ENCODE data around the gene MTRFR.
"Not testable (repeated sequence)": the region's sequence is repeated elsewhere in the genome, so short reads cannot be mapped to it uniquely, and the experiment has no call there.

GRCh38 chr12:123248129-123248528, 14.9 kb downstream of the MTRFR start:
- not testable (repeated sequence) for TF ChIP-seq EZH2 (IDR thresholded peaks at IDR 0.05; ENCODE audit: insufficient read depth, poor library complexity, severe bottlenecking); EZH2phosphoT487 (IDR thresholded peaks at IDR 0.05; ENCODE audit: insufficient read depth, low read depth)
